GM19099 (cell line): ENCODE results near the gene BCAS4.

ENCODE experiments used
- POLR2A ChIP-seq: IDR thresholded peaks from 3 replicates; pipeline ENCODE4 v1.6.1; 2011; ENCODE audit warnings: low read depth; ENCODE audit not compliant: insufficient read length; ENCODE audit errors: extremely low read depth

BCAS4 gene

GRCh38 chr20:50858525-50858924 lies 63.7 kb downstream of the BCAS4 start:
- TF ChIP-seq POLR2A, result no peak

GRCh38 chr20:50859161-50859560 lies 64.3 kb downstream of the BCAS4 start:
- no peak for TF ChIP-seq POLR2A

DNA sequence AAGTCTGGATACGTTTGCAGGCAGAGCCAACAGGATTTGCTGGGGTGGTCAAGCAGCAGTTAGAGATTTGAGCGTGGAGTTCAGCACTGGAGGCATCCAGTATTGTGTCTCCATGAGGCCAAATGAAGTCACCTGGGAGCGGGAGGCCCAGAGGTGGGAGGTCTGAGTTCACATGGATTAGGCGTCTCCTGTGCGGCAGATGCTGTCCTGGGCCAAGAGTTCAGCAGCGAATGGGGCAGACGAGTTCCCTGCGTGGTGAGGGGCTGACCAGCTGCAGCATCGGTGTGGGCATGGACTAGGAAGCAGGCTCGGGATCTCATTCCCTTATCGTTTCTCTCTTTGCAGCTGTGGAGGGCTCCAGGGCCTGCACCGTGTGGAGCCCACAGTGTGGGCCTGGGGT lies 66.2 kb downstream of the BCAS4 start:
- TF ChIP-seq POLR2A, result no peak

- no peak for TF ChIP-seq POLR2A
Observed at GRCh38 chr20:50862546-50862945, 67.7 kb downstream of the BCAS4 start.

- TF ChIP-seq POLR2A, result no peak
Observed at GRCh38 chr20:50865114-50865513, 70.3 kb downstream of the BCAS4 start.

- no peak for TF ChIP-seq POLR2A
Observed at GRCh38 chr20:50865591-50865990, 70.7 kb downstream of the BCAS4 start.

- no peak for TF ChIP-seq POLR2A
Observed at GRCh38 chr20:50866036-50866685, 71.3 kb downstream of the BCAS4 start.

DNA sequence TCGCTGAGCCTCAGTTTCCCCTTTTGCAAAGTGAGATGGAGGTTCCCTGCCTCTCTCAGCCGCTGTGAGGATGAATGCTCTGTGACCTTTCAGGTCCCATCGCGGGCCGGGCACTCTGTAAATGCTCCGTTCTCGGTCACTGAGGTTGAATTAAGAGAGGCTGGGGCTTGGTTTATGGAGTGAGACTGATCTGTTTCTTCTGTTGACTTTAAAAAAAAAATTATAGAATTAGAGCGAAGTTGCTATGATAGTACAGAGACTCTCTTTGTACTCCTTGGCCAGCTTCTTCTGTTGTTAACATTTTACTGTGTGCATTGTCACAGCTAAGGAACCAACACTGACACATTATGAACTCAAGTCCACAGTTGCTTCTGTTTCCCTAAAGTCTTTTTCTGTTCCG lies 72.0 kb downstream of the BCAS4 start:
- no peak for TF ChIP-seq POLR2A

DNA sequence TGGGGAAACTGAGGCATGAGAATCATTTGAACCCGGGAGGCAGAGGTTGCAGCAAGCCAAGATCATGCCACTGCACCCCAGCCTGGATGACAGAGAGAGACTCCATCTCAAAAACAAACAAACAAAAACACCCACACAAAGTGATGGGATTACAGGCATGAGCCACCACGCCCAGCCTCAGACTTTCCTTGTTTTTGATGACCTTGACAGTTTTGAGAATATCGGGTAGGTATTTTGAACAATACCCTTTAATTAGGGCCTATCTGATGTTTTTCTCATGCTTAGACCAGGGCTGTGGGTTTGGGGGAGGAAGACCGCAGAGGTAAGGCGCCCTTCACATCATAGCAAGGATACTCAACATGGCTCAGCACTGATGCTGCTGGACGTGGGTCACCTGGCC lies 72.9 kb downstream of the BCAS4 start:
- no peak for TF ChIP-seq POLR2A

GRCh38 chr20:50868509-50869495 lies 73.9 kb downstream of the BCAS4 start:
- TF ChIP-seq POLR2A, result no peak

DNA sequence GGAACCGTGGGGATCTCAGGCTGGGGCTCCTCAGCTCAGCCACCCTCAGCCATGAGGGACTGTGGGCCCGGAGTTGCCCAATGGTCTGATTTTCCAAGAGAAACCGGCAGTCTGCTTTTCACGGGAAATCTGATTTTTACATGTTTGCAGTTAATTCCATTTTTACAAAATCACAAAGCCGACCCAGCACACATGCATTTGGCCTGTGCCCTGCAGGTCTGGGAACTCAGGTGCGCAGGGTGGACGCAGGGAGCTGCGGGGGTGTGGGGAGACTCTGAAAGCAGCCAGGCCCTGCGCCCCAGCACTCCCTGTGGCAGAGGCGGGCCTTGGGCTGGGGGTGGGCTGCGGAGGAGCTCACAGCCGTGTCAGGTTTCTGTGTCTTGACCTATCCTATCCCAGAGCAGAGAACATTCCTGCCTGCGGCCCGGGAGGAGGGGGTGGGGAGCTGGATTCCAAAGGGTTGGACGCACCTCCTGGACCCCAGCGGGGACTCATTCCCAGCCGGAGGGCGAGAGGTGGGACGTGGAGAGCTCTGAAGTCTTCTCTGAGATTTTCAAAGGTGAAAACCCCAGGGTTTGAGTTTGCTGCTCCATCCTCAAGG lies 75.8 kb downstream of the BCAS4 start:
- no peak for TF ChIP-seq POLR2A

- no peak for TF ChIP-seq POLR2A
Observed at GRCh38 chr20:50872560-50873425, 77.9 kb downstream of the BCAS4 start.

DNA sequence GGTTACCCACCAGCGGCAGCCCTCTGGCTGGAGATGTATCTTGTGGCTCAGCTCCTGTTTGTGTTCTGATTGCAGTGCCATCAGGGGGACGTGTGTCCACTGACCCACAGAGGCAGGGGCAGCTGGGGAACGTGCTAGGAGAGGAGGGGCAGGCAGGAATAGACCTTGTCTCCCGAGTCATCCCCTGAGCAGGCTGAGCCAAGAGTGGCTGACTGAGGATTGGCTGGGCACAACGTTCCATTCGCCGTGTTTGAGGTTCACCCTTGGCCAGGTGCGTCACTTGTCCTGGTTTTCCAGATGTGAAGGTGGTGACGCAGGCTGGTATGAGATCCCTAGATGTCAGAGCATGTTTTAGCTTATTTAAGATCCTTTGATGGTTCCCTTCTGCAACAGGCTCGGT lies 78.7 kb downstream of the BCAS4 start:
- TF ChIP-seq POLR2A, result no peak

GRCh38 chr20:50874111-50874757 lies 79.4 kb downstream of the BCAS4 start:
- no peak for TF ChIP-seq POLR2A
